ENCODE results near the gene DNAH3. TPM values are rescaled to one million over a fixed set of nuclear protein-coding genes. Genes with fewer than 3 reads are reported as not detected.

The DNAH3 gene
- total RNA-seq, 1 donor from 2014 or later, result 0.19 TPM

DNA sequence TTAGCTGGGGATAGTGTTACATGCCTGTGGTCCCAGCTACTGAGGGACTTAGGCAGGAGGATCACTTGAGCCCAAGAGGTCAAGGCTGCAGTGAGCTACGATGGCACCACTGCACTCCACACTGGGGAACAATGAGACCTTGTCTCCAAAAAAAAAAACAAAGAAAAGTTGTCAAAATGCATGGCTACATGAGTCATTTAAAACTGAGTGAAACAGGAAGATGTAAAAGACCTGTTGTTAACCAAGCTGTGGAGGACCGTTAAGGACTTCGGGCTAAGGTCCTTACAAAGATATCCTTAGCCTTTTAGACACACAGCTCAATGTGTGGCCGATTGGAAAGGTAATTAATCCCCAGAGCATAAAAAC is 35.7 kb upstream of the DNAH3 start:
- H3K4me3 Mint-ChIP-seq (ENCODE audit: low read depth), result no peak overlapping the region

DNA sequence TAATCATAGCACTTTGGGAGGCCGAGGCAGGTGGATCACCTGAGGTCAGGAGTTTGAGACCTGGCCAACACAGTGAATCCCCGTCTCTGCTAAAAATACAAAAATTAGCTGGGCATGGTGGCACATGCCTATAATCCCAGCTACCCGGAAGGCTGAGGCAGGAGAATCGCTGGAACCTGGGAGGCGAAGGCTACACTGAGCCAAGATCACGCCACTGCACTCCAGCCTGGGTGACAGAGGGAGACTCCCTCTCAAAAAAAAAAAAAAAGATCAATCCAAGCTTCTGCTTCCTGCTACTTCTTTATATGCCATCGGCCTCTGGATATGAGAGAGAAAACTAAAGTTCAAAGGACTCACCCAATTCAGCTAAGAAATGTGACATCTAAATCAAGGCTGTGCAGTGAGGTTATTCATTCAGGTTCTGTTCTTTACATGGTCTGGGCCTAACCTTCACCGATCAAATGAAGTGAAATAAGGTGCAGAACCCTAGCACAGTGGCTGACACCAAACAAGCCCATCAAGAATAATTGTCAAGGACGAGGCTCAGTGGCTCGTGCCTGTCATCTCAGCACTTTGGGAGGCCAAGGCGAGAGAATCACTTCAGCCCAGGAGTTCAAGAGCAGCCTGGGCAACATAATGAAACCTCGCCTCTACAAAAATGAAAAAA is 35.1 kb upstream of the DNAH3 start:
- Mint-ChIP-seq H3K27me3 (no peaks in the 10 kb centered on the region), H3K4me1 (ENCODE audit: low read depth) (no peaks in the 10 kb centered on the region), H3K36me3 (ENCODE audit: insufficient read depth) (peaks cover 15% of the 10 kb centered on the region), H3K9me3 (ENCODE audit: low read depth) (peaks cover 9% of the 10 kb centered on the region), H3K4me3 (ENCODE audit: low read depth) (no peak overlapping the region), H3K27ac (no peak overlapping the region)
- no peak for DNase-seq (ENCODE audit: low spot score, unreplicated experiment)
- TF ChIP-seq, protein P1, sequence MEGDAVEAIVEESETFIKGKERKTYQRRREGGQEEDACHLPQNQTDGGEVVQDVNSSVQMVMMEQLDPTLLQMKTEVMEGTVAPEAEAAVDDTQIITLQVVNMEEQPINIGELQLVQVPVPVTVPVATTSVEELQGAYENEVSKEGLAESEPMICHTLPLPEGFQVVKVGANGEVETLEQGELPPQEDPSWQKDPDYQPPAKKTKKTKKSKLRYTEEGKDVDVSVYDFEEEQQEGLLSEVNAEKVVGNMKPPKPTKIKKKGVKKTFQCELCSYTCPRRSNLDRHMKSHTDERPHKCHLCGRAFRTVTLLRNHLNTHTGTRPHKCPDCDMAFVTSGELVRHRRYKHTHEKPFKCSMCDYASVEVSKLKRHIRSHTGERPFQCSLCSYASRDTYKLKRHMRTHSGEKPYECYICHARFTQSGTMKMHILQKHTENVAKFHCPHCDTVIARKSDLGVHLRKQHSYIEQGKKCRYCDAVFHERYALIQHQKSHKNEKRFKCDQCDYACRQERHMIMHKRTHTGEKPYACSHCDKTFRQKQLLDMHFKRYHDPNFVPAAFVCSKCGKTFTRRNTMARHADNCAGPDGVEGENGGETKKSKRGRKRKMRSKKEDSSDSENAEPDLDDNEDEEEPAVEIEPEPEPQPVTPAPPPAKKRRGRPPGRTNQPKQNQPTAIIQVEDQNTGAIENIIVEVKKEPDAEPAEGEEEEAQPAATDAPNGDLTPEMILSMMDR (IDR thresholded peaks at IDR 0.05; ENCODE audit: unreplicated experiment), result no peak

More for the DNA sequence above, 35.7 kb upstream of the DNAH3 start:
- H3K27me3 Mint-ChIP-seq, result no peaks in the 10 kb centered on the region
- H3K36me3 Mint-ChIP-seq (ENCODE audit: insufficient read depth), result peaks cover 12% of the 10 kb centered on the region
- no peak for DNase-seq (ENCODE audit: low spot score, unreplicated experiment)
- peaks cover 7% of the 10 kb centered on the region for H3K9me3 Mint-ChIP-seq (ENCODE audit: low read depth)
- H3K27ac Mint-ChIP-seq, result no peak overlapping the region
- H3K4me1 Mint-ChIP-seq (ENCODE audit: low read depth), result no peaks in the 10 kb centered on the region
- TF ChIP-seq, protein P1 (IDR thresholded peaks at IDR 0.05; ENCODE audit: unreplicated experiment), result no peak

DNA sequence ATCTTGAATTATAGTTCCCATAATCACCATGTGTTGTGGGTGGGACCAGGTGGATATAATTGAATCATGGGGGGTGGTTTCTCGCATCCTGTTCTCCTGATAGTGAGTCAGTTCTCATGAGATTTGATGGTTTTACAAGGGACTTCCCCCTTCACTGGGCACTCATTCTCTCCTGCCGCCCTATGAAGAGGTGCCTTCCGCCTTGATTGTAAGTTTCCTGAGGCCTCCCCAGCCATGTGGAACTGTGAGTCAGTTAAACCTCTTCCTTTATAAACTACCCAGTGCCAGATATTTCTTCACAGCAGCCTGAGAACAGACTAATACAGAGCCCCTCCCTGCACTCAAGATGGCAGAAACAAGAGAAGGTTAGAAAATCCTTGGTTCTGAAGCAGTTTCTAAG is 34.2 kb upstream of the DNAH3 start:
- TF ChIP-seq, protein P1 (IDR thresholded peaks at IDR 0.05; ENCODE audit: unreplicated experiment), result no peak
- Mint-ChIP-seq H3K4me1 (ENCODE audit: low read depth) (no peaks in the 10 kb centered on the region), H3K36me3 (ENCODE audit: insufficient read depth) (peaks cover 19% of the 10 kb centered on the region), H3K27ac (no peak overlapping the region), H3K4me3 (ENCODE audit: low read depth) (no peak overlapping the region), H3K9me3 (ENCODE audit: low read depth) (peaks cover 9% of the 10 kb centered on the region), H3K27me3 (no peaks in the 10 kb centered on the region)
- DNase-seq (ENCODE audit: low spot score, unreplicated experiment), result no peak

DNA sequence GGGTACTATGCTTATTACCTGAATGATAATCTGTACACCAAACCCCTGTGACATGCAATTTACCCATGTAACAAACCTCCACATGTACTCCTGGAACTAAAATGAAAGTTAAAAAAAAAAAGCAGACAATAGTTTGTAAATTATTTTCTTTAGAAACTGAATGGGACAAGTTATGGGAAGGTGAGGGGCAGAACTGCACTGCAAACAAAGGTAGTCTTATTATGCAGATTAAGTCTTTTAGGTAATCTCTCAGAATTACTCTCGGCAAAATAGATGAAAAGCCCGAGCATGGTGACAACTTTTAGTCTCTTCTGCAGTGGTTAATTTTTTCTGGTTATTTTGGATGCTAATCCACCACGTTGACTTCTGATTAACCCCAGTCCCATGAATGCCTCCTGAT is 33.3 kb upstream of the DNAH3 start:
- Mint-ChIP-seq H3K27ac (no peak overlapping the region), H3K27me3 (no peaks in the 10 kb centered on the region), H3K9me3 (ENCODE audit: low read depth) (peaks cover 9% of the 10 kb centered on the region), H3K4me1 (ENCODE audit: low read depth) (no peaks in the 10 kb centered on the region), H3K36me3 (ENCODE audit: insufficient read depth) (peaks cover 23% of the 10 kb centered on the region), H3K4me3 (ENCODE audit: low read depth) (no peak overlapping the region)
- DNase-seq (ENCODE audit: low spot score, unreplicated experiment), result no peak
- TF ChIP-seq, protein P1 (IDR thresholded peaks at IDR 0.05; ENCODE audit: unreplicated experiment), result no peak

DNA sequence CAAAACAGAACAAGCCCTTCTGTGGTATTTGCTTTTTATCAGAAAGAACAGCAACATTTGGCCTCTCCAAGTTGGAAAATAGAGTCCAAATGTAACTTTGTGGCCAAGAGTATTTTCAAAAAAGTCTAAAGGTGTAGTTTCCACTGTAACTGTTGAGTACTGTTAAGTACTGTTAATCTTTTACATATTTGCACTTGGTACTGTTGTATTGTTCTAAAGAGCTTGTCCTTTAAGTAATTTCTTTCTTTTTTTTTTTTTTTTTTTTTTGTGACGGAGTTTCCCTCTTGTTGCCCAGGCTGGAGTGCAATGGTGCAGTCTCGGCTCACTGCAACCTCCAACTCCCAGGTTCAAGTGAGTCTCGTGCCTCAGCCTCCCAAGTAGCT is 29.3 kb upstream of the DNAH3 start:
- Mint-ChIP-seq H3K4me1 (ENCODE audit: low read depth) (peaks cover under 1% of the 10 kb centered on the region), H3K27ac (no peak overlapping the region), H3K36me3 (ENCODE audit: insufficient read depth) (peaks cover 29% of the 10 kb centered on the region), H3K27me3 (no peaks in the 10 kb centered on the region), H3K4me3 (ENCODE audit: low read depth) (no peak overlapping the region), H3K9me3 (ENCODE audit: low read depth) (peaks cover 9% of the 10 kb centered on the region)
- TF ChIP-seq, protein P1 (IDR thresholded peaks at IDR 0.05; ENCODE audit: unreplicated experiment), result no peak
- DNase-seq (ENCODE audit: low spot score, unreplicated experiment), result no peak

All from progenitor cell of endocrine pancreas (in vitro differentiated cells).